ENCODE data around the gene SPATA19. TPM values are rescaled to one million over a fixed set of nuclear protein-coding genes. Genes with fewer than 3 reads are reported as not detected.

The SPATA19 gene, protein sequence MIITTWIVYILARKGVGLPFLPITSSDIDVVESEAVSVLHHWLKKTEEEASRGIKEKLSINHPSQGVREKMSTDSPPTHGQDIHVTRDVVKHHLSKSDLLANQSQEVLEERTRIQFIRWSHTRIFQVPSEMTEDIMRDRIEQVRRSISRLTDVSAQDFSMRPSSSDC
- total RNA-seq (2022; extraction: Qiagen RNA extraction): not detected in 5 replicates

DNA sequence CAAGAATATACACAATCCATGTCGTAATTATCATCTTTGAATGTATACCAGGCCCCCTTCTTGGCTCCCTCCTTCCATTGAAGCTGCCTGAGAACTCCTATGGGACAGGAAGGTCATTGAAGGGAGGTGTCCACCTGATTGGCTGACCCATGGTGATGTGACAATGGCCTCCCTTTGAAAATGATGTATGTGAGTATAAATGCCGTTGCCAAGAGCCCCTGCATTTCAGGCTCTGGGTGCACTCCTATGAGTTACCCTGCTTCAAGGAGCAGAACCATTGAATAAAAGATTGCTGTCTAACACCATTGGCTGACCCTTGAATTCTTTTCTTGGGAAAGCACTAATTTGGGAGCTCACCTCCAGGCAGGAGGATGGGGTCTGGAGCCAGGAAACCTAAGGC, at the start of gene SPATA19:
Gene SPATA19, minus strand, starts transcription at position 101 of the 400 bp plus-strand sequence. Its CDS starts 67 bp downstream, at position 34.

Other genes starting within 250 kb of the SPATA19 start
- 1.3 to 3.3 TPM (median 2.4 TPM) in 5 replicates for gene IGSF9B, start 111.5 kb upstream of the SPATA19 start, total RNA-seq (2022; extraction: Qiagen RNA extraction)
- 3.6 to 4.3 TPM (median 4.0 TPM) in 5 replicates for gene JAM3, start 223.6 kb upstream of the SPATA19 start, total RNA-seq (2022; extraction: Qiagen RNA extraction)

Data from A549 treated with AZD2906 at 1 μM for 4 hours (cell line).